GM23338 (cell line): ENCODE data around the gene JAM3. TPM values are rescaled to one million over a fixed set of nuclear protein-coding genes. Genes with fewer than 3 reads are reported as not detected.

Source experiments
- ATAC-seq: fragments of 200-7000 bp; cut with Tn5 transposase; 3 replicates; pipeline ENCODE4 v1.9.1; 2020
- DNase-seq: peaks from one replicate; pipeline ENCODE4 v3.0.0-alpha.2; 2015; ENCODE audit warnings: low spot score
- H2AFZ ChIP-seq: fragments of 200-600 bp; sonication (generic); 2 replicates; pipeline ENCODE4 v1.8.0; 2016; ENCODE audit warnings: antibody characterized with exemption, mild to moderate bottlenecking, moderate library complexity
- H3F3A ChIP-seq: fragments of 200-600 bp; sonication (generic); replicated peaks from 2 replicates; pipeline ENCODE4 v1.8.0; 2017; ENCODE audit warnings: antibody characterized with exemption, mixed run types, low read depth
- H3K27ac ChIP-seq: fragments of 200-600 bp; sonication (generic); 2 replicates; pipeline ENCODE4 v1.6.1; 2016; ENCODE audit warnings: low read depth
- H3K27me3 ChIP-seq: fragments of 200-600 bp; sonication (generic); 2 replicates; pipeline ENCODE4 v1.8.0; 2016; ENCODE audit warnings: mild to moderate bottlenecking, mixed run types, moderate library complexity; ENCODE audit not compliant: insufficient read depth
- H3K36me3 ChIP-seq: fragments of 200-600 bp; sonication (generic); 2 replicates; pipeline ENCODE4 v1.8.0; 2016; ENCODE audit warnings: mild to moderate bottlenecking; ENCODE audit not compliant: insufficient read depth
- H3K4me1 ChIP-seq: fragments of 200-600 bp; sonication (generic); 2 replicates; pipeline ENCODE4 v1.8.0; 2016; ENCODE audit warnings: mild to moderate bottlenecking, moderate library complexity; ENCODE audit not compliant: insufficient read depth
- H3K4me2 ChIP-seq: fragments of 200-600 bp; sonication (generic); 2 replicates; pipeline ENCODE4 v1.7.1; 2017; ENCODE audit warnings: mixed run types
- H3K4me3 ChIP-seq: fragments of 200-600 bp; sonication (generic); 2 replicates; pipeline ENCODE4 v1.6.1; 2016; ENCODE audit warnings: mixed run types
- H3K79me2 ChIP-seq: fragments of 200-600 bp; sonication (generic); replicated peaks from 2 replicates; pipeline ENCODE4 v1.8.0; 2017; ENCODE audit warnings: mild to moderate bottlenecking; ENCODE audit not compliant: insufficient read depth
- H3K9me2 ChIP-seq: fragments of 200-600 bp; sonication (generic); 2 replicates; pipeline ENCODE4 v1.8.0; 2017; ENCODE audit not compliant: insufficient read depth
- H4K20me1 ChIP-seq: fragments of 200-600 bp; sonication (generic); replicated peaks from 2 replicates; pipeline ENCODE4 v1.8.0; 2017; ENCODE audit warnings: mild to moderate bottlenecking; ENCODE audit not compliant: insufficient read depth
- H3K27ac Mint-ChIP-seq: 2 replicates; pipeline ENCODE4 v1.8.0; 2020; ENCODE audit warnings: inconsistent platforms, mild to moderate bottlenecking, moderate library complexity, mixed read lengths
- H3K27me3 Mint-ChIP-seq: 3 replicates; pipeline ENCODE4 v1.8.0; 2022; ENCODE audit warnings: low read depth, mild to moderate bottlenecking, moderate library complexity, mixed read lengths, inconsistent platforms; ENCODE audit not compliant: insufficient read depth, poor library complexity
- H3K36me3 Mint-ChIP-seq: 3 replicates; pipeline ENCODE4 v1.8.0; 2021; ENCODE audit warnings: low read depth, mild to moderate bottlenecking, inconsistent platforms, moderate library complexity, mixed read lengths
- H3K4me1 Mint-ChIP-seq: 3 replicates; pipeline ENCODE4 v1.8.0; 2020; ENCODE audit warnings: mild to moderate bottlenecking, inconsistent platforms, mixed read lengths
- H3K4me3 Mint-ChIP-seq: 3 replicates; pipeline ENCODE4 v1.8.0; 2021; ENCODE audit warnings: moderate library complexity, mild to moderate bottlenecking, inconsistent platforms, mixed read lengths
- H3K9me3 Mint-ChIP-seq: 3 replicates; pipeline ENCODE4 v1.8.0; 2020; ENCODE audit warnings: moderate library complexity, mild to moderate bottlenecking, inconsistent platforms, mixed read lengths
- CREB1 ChIP-seq: fragments of 250-450 bp; sonication (Bioruptor Pico); IDR thresholded peaks from 2 replicates; pipeline ENCODE4 v1.5.0; 2020; ENCODE audit warnings: low read depth, mild to moderate bottlenecking, moderate library complexity
- EZH2 ChIP-seq: fragments of 200-600 bp; sonication (generic); IDR thresholded peaks from one replicate; pipeline ENCODE4 v1.8.0; 2017; ENCODE audit warnings: antibody characterized with exemption, mild to moderate bottlenecking, low read depth; ENCODE audit not compliant: unreplicated experiment
- EZH2phosphoT487 ChIP-seq: fragments of 200-600 bp; sonication (generic); IDR thresholded peaks from one replicate; pipeline ENCODE4 v1.8.1; 2018; ENCODE audit warnings: antibody characterized with exemption; ENCODE audit not compliant: unreplicated experiment
- JUNB ChIP-seq: IDR thresholded peaks from one replicate; pipeline ENCODE4 v1.6.1; 2016; ENCODE audit warnings: antibody characterized with exemption; ENCODE audit not compliant: unreplicated experiment
- NANOG ChIP-seq: IDR thresholded peaks from 2 replicates; pipeline ENCODE4 v1.6.1; 2016; ENCODE audit warnings: antibody characterized with exemption, borderline replicate concordance
- POLR2AphosphoS5 ChIP-seq: IDR thresholded peaks from 2 replicates; pipeline ENCODE4 v1.6.1; 2016; ENCODE audit warnings: antibody characterized with exemption, low read depth
- REST ChIP-seq: IDR thresholded peaks from one replicate; pipeline ENCODE4 v1.6.1; 2018; ENCODE audit warnings: antibody characterized with exemption; ENCODE audit not compliant: unreplicated experiment
- STAT1 ChIP-seq: IDR thresholded peaks from one replicate; pipeline ENCODE4 v1.6.1; 2016; ENCODE audit warnings: antibody characterized with exemption; ENCODE audit not compliant: unreplicated experiment
- ZNF114 ChIP-seq: fragments of 250-450 bp; sonication (Bioruptor Pico); IDR thresholded peaks from 2 replicates; pipeline ENCODE4 v1.5.0; 2020; ENCODE audit warnings: mild to moderate bottlenecking, moderate library complexity
- ZNF331 ChIP-seq: fragments of 250-450 bp; sonication (Bioruptor Pico); IDR thresholded peaks from 2 replicates; pipeline ENCODE4 v1.5.0; 2020; ENCODE audit warnings: low read depth, mild to moderate bottlenecking, moderate library complexity
- ZNF462 ChIP-seq: fragments of 250-450 bp; sonication (Bioruptor Pico); IDR thresholded peaks from 2 replicates; pipeline ENCODE4 v1.5.0; 2020; ENCODE audit warnings: mild to moderate bottlenecking, moderate library complexity
- polyA plus RNA-seq: library from polyadenylated mRNA; unstranded; fragments of >200 nt; fragmentation: Nextera tagmentation; extraction: Ambion mirVana; gene quantifications from 2 replicates; pipeline ENCODE4 v1.2.1, GENCODE V29; 2016
- total RNA-seq: library from RNA; depleted of rRNA; stranded (reverse); fragments of >200 nt; shearing (Covaris generic); gene quantifications from 2 replicates; pipeline ENCODE4 v1.2.3, GENCODE V29; 2014
- TF ChIP-seq, protein P1 (sequence below), 2 experiments: fragments of 200-600 bp in 1 of 2; sonication (generic) in 1 of 2; conservative IDR thresholded peaks; 2 replicates each; pipeline versions ENCODE4 v1.5.1 to v1.6.1; 2016 to 2017; ENCODE audit warnings: antibody characterized with exemption in 2 of 2, low read depth in 2 of 2, mild to moderate bottlenecking in 2 of 2, moderate library complexity in 1 of 2

Gene JAM3
- total and polyA plus RNA-seq, 2 experiments from 2014 or later: 14.1 to 41.5 TPM

DNA sequence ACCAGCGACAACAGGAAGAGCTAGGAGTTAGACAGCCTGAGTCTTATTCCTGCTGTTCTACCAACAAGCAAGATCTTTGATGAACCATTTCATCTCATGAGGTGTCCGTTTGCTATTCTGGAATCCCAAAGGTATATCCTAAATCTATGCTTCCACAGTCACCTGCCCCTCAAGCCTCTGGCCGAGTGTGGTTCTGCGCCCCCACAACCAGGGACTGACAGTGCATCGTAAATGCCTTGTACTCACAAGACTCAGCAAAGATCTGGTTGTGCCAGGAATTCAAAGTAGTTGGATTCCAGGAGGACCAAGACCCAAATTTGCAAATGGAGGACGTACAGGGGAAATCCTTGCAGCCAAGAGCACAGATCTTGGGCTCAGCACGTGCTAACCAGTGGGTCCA is 47.5 kb upstream of the JAM3 start:
- ATAC-seq (no peak), DNase-seq (no peak)
- no peaks in the 10 kb centered on the region for H3K27me3 ChIP-seq
- peaks cover 4% of the 10 kb centered on the region; the same call in 1 of the 2 replicates for H3K4me1 ChIP-seq
- no peak overlapping the region for H3K4me3 ChIP-seq
- Mint-ChIP-seq H3K4me1 (peaks cover 18% of the 10 kb centered on the region), H3K27me3 (peaks cover 13% of the 10 kb centered on the region), H3K36me3 (no peaks in the 10 kb centered on the region), H3K9me3 (no peaks in the 10 kb centered on the region), H3K4me3 (no peak overlapping the region), H3K27ac (no peak overlapping the region)
- no peaks in the 10 kb centered on the region for H3K79me2 ChIP-seq
- no peaks in the 10 kb centered on the region for H3F3A ChIP-seq
- H2AFZ ChIP-seq: no peak overlapping the region
- H3K27ac ChIP-seq: no peak overlapping the region
- no peaks in the 10 kb centered on the region for H4K20me1 ChIP-seq
- no peaks in the 10 kb centered on the region for H3K36me3 ChIP-seq
- no peak overlapping the region for H3K4me2 ChIP-seq
- H3K9me2 ChIP-seq: no peaks in the 10 kb centered on the region
- TF ChIP-seq EZH2phosphoT487 (no peak), EZH2 (no peak), POLR2AphosphoS5 (no peak)

DNA sequence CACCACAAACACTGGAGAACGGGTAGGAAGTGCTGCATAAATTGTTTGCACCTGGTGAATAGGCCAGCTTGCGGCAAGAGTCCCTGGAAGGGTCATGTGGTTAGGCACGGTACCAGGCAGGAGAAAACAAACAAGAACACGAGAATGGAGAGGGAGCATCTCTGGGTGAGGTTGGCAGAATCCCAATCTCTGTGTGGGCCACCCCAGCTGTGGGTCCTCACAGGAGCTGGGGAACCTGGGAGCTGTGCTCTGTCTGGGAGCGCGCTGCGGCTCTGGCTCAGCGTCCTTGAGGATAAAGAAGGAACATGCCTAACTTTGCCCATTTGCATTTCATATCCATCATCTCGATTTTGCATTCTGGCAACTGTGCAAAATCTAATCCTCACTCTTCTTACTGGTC is 46.1 kb upstream of the JAM3 start:
- no peaks in the 10 kb centered on the region for H3K79me2 ChIP-seq
- H4K20me1 ChIP-seq: no peaks in the 10 kb centered on the region
- no peak overlapping the region for H3K27ac ChIP-seq
- no peaks in the 10 kb centered on the region for H3K27me3 ChIP-seq
- H3K9me2 ChIP-seq: no peaks in the 10 kb centered on the region
- Mint-ChIP-seq H3K36me3 (no peaks in the 10 kb centered on the region), H3K9me3 (no peaks in the 10 kb centered on the region), H3K4me1 (peaks cover 29% of the 10 kb centered on the region), H3K27ac (no peak overlapping the region), H3K4me3 (no peak overlapping the region), H3K27me3 (peaks cover 15% of the 10 kb centered on the region)
- no peak overlapping the region for H3K4me3 ChIP-seq
- no peak overlapping the region for H3K4me2 ChIP-seq
- no peak overlapping the region for H2AFZ ChIP-seq
- no peak for ATAC-seq
- H3F3A ChIP-seq: no peaks in the 10 kb centered on the region
- H3K36me3 ChIP-seq: no peaks in the 10 kb centered on the region
- H3K4me1 ChIP-seq: peaks cover 4% of the 10 kb centered on the region; the same call in 1 of the 2 replicates
- no peak for DNase-seq
- TF ChIP-seq ZNF114 (no peak), EZH2phosphoT487 (no peak), NANOG (no peak), CREB1 (no peak), ZNF331 (no peak), REST (no peak), STAT1 (no peak), EZH2 (no peak), ZNF462 (CRISPR knock-in tag) (no peak), JUNB (no peak)
- TF ChIP-seq, protein P1, sequence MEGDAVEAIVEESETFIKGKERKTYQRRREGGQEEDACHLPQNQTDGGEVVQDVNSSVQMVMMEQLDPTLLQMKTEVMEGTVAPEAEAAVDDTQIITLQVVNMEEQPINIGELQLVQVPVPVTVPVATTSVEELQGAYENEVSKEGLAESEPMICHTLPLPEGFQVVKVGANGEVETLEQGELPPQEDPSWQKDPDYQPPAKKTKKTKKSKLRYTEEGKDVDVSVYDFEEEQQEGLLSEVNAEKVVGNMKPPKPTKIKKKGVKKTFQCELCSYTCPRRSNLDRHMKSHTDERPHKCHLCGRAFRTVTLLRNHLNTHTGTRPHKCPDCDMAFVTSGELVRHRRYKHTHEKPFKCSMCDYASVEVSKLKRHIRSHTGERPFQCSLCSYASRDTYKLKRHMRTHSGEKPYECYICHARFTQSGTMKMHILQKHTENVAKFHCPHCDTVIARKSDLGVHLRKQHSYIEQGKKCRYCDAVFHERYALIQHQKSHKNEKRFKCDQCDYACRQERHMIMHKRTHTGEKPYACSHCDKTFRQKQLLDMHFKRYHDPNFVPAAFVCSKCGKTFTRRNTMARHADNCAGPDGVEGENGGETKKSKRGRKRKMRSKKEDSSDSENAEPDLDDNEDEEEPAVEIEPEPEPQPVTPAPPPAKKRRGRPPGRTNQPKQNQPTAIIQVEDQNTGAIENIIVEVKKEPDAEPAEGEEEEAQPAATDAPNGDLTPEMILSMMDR (conservative IDR thresholded peaks at IDR 0.05; ENCODE audit: low read depth in 2 of 2): no peak
